HG02588 (cell line): ENCODE results near the gene TCF4.

Source experiments
- ATAC-seq: cut with Tn5 transposase; IDR thresholded peaks from one replicate; pipeline ENCODE4 v1.9.1; 2021; ENCODE audit warnings: mild to moderate bottlenecking, moderate library complexity; ENCODE audit not compliant: unreplicated experiment

The TCF4 gene

DNA sequence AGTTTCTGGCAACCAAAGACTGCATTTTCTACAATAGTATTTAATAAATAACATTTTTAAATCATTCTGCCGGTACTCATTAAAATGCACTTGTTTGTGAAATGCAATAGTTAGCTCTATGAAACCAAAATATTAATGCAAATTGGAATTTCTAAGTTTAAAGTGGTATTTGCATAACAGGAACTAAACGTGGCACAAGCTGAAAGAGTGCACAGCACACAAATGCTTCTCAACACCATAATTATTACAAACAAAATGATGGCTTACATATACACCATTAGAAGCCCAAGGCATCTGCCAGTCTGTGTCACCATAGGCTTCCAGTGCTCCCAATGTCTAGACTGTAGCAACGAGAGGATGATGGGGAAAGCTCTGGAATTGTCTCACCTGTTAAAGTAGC is 280.5 kb downstream of the TCF4 start:
- ATAC-seq = peak; percentile 57

DNA sequence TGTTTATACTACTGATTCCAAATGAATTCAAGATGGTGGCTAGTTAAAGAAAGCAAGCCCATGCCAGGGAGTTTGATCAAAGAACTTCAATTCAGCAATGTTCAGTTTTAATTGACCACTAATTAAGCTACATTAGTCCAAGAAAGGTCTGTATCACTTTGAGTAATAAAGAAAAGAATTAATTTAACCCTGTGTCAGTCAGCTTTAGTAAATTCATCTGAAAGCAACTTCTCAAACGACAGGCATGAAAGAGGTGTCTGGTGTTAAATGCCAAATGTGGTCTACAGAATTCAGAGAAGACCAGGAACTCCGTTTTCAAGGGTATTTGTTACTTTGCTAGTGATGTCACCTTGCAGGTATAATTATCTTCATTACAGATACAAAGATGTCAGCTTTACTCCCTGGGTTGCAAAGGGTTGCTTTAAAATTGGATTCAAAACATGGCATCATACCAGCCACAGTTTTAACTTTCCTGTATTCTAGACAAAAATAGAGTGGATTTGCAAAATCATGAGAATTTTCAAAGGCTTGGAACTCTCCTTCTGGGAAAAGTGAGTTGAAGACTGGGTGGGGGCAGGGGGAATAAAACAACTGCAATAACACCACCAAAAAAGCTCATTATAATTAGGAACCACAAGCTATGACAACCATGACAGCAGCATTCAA is 281.5 kb downstream of the TCF4 start:
- no peak for ATAC-seq

DNA sequence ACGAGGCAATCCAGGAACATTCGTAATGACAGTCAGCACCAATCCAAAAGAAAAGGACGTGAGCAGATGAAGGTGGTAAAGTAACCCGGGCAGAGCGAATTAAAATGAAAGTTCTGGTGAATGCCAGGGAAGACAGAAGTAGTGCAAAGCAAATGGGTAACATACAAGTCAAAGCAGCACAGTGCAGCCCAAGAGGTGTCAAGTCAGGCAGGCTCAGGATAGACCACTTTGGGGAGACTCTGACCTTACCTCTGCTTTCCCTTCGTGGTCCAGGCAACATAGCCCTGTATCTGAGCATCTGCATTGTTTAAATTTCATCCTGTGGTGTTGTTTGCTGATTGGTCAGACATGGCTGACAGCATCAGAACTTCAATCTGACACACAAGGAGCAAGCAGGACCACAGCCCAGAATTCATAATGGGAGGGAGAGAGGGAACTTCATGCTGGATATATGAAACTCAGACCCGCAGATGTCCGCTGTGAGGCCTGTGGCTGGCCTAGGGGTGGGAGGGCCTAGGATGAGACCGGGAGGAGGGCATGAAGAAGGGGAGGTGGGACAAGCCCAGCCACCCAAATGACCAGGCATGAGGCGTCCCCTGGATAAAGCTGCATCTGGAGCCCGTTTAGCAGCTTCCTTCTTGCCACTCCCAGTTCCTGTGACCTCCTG is 285.7 kb downstream of the TCF4 start:
- ATAC-seq = no peak

DNA sequence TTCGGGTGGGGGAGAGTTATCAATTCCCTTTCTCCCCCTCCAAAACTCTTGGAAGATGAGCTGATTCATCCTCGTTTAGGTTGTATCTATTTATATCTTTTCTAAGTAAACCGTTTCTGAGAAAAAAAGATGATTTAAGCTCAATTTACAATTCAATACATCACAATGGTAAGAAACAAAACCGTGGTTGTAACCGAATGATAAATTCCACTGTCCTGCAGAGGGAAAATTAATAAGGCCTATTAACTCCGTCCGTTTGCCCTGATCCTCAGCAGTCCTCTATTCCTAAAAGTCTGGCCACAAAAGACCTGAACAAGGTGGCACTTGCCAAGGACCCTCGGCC is 286.2 kb downstream of the TCF4 start:
- ATAC-seq = no peak

DNA sequence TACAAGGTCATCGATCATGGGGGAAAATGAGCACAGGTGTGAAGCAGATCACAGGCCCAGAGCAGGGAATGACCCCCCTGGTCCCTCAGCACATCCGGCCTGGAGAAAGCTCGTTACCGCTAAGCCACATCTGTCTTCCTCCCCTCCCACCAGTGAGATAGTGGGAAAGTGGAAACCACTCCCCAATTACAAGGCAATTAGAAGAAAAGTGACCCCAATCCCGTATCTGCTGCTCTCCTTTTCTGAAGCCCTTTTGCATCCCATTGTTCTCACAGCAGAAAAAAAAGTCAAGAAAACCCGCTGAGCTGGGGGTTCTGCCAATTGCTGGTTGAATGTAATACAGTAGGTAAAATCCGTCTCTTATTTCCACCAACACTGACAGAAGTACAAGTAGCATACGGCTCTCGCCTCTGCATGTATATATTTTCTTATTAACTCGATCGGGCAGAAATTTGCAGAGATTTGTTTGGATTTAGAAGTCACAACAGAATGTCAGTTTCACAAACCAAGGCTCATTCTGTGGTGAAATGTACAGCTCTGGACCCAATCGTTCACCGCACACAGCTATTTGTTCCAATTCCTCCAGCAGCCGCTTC is 287.0 kb downstream of the TCF4 start:
- no peak for ATAC-seq

DNA sequence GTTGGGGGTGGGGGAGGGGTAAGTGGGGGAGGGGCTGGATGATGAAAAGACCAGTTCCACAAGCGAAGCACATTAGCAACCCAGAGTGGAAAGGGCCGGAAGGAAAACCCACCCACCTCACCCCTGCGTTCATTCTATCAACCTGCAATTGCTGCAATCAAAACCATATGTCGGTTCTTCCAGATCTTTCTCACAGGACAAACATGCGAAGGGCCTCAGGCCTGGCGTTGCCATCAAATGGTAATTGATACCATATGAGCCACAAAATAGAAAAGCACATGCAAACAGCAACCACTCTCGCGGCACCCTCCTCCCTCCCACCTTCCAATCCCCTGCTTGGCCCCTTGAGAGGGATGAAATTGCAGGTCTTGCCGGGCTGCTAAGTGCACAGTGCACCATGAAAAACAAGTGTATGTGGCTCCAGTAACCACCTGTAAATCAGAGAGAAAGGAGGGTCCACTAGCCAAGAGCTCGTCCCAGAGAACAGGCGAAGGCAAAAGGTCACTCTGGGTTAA is 287.5 kb downstream of the TCF4 start:
- no peak for ATAC-seq

DNA sequence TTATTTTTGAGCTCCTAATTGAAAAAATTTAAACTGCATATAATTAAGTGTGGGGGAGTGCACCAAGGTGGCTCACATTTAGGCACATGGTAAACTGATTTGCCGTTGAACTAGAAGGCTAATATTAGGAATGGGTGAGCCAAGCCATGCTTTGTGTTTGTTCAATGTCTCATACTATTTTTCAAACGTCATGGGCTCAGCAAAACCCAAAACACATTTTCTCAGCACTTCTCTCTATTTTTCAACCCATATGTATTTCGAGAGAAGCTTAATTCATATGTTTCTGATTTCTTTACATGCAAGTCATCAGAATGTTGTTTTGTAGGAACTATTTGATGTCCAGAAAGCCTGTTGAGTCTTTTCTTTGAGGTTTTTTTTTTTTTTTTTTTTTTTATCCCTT is 291.2 kb downstream of the TCF4 start:
- ATAC-seq = no peak

DNA sequence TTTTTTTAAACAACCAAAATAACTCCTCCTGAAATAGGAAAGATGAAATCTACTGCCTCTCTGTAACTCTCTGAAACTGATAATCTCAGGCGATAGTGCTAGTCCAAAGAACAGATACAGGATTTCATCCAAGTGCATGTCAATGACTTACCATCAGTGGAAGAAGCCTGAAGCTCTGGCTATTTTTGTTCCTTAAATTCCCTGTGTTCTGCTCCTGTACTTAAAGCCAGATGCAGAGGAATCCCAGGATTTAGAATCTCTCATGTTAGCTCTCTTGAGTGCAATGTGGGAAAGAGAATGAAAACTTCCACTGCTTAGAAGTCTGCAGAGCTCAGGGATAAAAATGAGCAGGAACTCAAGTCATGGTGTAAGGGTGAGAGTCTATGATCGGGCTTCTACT is 291.9 kb downstream of the TCF4 start:
- no peak for ATAC-seq

DNA sequence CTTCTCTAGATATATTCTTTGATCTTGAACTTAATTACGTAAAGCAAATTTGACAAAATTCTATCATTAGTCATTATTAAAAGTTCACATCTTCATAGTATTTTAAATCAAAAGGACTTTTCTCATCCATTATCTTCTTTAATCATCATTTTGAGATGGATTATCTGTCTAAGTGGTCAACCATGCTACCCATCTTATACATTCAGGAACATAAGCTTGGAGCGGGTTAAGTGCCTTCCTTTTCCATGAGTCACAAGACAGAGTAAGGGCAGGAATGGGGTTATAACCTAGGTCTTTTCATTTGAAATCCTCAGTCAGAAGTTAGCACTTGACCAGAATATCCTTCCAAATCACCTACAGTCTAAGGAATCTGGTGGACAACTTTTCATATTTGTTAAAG is 297.1 kb downstream of the TCF4 start:
- ATAC-seq = no peak

DNA sequence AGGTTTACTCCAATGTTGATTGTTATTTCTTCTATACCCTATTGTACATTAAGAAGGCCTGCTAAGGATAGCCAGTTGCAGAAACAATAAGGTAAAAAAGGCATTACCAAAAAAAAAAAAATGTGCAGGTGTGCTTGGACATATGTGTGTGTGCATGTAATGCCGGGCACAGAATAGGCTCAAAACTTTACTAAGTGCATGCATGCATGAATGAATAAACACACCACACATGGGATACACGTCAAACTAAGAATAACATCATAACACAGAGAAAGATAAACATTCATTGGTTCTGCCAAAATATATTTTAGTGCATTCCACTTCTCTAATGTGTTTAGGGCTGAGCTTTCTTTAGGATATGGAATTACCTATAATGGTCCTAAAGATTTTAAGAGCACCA is 298.2 kb downstream of the TCF4 start:
- ATAC-seq = peak; percentile 46

DNA sequence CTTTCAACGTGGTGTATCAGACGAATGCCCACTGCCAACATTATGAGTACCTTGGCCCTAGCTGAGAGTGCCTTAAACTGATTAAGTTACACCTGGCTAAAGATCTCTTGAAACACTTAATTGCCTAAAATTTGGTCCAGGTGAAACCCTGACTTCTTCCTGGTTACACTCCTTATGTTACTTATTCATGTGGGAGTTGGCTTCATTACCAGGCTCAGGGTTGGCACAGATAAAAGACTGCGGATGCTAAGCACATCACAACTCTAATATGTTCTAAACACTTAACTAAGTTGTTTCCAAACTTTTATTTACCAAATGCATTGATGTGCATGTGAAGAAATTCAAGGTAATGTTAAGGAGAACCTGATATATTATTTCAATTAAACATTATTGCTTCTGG is 298.9 kb downstream of the TCF4 start:
- no peak for ATAC-seq

DNA sequence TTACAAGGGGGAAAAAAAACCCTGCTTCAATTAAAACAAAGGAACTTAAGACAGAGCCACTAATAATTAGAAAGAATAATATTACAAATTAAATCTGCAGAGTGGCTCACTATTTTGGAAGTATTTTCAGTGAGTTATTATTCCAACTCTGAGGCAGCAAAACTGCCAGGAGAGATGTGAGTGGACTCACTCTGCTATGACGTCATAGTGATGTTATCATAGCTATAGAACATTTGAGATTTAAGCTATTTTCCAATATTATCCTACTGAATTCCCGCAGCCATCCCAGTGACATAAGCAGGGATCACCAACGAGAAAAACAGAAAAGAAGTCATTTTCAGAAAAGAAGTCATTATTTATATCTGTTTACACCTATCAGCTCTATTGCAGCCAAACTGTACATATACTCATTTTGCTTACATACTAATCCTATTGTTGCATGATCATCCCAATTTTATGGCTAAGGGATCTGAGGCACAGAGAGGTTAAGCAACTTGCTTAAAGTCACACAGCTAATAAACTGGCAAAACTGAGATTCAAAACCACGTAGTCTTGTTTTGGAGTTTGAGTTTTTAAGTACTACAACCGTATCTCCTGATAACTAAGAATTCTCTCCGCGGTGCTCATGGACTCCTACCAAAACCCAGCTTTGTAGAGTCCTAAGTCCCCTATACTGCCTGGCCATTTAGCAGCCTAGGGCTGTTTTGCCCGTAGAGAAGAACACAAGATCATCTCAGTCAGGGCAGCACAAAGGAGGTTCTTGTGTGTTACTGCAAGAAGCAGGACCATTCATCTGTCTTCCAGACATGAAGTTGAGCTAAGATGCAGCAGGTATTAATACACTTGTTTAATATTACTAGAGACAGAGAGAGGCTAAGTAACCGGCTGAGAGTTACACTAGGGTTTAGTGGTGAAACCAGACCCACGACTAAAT is 299.8 kb downstream of the TCF4 start:
- ATAC-seq = no peak

DNA sequence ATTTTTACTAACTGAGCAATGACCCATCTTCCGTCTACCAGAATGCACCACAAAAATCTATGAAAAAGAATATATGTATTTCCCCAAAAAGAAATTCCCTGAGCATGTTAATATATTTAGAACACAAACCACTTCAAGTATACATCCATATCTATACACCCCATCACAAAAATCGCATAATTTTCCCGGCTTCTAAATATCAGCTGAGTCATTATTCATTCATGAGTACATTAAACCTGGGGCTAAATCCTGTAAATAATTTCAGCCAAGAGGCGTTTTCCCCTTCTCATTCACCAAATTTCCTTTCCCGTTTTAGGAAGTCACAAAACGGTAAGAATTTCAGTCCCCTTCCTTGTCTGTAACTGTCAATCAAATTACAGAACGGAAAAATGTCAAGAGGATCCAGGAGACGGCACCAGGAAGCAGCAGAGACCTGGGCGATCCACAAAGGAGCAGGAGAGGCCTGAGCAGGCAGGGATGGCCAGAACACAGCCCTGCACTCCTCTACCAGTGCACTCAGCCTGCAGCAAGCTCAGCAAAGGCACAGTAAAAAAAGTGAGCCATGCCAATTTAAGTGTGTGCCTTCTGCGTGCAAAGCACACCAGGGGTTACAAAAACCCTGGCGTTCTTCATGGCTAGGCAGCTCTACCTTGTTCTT is 300.7 kb downstream of the TCF4 start:
- no peak for ATAC-seq

DNA sequence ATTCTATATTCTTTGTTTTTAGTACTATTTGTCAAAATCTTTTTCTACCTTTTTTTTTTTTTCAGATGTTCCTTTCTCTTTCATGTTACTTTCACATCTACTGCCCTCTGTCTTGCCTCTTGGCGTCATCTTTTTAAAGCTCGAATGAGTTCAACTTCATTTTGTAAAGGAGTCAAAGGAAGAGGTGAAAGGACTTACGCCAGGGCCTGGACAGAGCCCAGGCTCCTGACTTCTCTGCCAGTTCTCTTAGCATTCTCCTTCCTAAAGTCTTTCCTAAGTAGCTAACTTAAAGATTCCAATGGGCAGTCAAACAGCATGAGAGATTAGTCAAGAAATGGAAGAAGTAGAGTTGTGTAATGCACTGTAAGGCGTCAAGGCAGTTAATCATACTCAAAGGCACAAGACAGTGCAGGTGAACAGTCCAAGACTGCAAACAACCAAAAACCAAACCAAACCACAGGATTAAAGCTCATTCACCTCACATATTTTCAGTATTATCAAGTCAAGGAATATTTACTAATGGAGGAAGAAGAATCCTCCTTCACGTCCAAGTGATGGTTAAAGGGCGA is 301.7 kb downstream of the TCF4 start:
- ATAC-seq = no peak

DNA sequence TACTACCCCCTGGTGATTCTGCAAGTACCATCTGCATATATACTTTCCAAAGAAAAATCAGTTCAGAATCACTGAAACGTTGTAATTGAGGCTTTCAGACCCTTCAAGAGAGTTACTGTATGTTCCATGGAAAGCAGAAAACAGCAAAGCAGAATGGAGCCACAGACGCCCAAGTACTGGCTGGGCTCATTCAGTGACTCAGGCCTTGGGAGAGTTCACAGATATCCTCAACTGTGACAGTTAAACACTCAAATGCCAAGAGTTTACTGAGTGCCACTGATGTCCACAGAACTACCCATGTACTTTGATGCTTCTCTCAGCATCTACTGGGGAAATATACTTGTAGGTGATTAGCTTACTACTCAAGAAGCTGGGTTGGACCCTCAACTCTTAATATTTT is 303.4 kb downstream of the TCF4 start:
- no peak for ATAC-seq

DNA sequence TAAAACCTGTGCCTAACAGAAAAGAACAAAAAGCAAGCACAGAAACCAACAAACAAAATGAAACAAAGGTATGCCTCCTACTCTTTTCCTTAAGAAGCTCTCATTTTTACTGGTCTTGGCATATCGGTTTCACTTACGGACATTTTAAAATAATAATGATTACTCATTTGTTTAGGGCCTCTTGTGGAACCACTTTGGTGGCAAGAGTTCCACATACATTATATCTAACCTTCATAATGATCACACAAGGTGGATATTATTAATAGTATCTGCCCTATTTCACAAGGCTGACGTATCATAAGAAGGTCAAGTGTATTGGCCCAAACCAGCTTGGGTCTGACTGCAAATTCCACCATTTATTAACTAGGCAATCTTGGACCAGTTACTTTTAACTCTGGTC is 304.7 kb downstream of the TCF4 start:
- peak; percentile 51 for ATAC-seq

DNA sequence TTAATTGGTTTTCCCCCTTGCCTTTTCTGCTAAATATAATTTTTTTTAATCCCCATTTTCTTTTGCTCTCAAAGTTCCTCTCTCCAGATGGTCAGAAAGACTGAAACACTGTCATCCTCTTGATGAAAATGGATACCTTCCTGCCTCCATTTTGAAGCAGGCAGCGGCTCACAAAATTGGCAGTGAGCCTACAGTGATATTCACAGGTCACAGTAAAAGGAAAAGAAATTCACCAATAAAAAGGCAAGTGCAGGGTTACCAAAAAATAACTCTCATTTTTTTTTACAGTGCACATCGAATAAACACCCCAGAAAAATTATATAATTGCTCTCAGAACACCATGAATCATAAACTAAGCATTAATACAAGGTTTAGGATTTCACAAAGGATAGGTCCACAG is 307.5 kb downstream of the TCF4 start:
- no peak for ATAC-seq

DNA sequence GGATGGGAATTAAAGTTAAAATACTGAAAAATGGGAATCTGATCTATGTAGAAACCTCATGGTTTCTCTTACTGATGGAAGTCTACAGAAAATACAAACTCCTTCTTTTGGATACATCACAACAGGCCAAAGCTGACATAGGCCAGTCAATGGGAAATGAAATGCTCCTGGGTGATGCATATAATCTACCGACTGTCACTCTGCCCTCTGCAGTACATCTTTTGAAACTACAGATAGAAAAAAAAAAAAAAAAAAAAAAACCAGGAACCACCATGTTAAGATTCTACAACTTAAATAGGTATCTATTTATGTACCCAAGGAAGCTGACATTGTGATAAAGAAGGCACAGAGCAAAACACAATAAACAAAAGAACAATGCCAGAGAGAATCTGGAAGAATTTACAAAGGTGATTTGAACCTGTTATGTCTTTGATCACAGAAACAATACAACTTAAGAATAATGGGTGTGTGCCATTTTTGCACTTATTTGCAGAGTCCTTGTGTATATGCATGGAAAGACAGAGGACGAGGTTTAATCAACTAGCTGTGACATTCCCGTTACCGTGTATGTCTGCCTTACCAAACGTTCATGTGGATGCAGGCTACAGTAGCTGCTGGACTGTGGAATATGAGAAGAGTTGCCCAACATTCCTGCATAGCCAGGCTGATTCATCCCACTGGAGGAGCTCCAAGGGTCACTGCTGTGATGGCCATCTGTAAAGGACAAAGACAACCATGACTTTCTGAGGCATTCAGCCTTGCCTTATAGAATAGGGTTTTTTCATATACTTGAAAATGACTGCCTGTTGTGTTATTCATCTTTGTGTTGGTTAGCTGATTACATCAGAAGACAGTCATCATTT is 312.7 kb downstream of the TCF4 start:
- ATAC-seq = no peak

DNA sequence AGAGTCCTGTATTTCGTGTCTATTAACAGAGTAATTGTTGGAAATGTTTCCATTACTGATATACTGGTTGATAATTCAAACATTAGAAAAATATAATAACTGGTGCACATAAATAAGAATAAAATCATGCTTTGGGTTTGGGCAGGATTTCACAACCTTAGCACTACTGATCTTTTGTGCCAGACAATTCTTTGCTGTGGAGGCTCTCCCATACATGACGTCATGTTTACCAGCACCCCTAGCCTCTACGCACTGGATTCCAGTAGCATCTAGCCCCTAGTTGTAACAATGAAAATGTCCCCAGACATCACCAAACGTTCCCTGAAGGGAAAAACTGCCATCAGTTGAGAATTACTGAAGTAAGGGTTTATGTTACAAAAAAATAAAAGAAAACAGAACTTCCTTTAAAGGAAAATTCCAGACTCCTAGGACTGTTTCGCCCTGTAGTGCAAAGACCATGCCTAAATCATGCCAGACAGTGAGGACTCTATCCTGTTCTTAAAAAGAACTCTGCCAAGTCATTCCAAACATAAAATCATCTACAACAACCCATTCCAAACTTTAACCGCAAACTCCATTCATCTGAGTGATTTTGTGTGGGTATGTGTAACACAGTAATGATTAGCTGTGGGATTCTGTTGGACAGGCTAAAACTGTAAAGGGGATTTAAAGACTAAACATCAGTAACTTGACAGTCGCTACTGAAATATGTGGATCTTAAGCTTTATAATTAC is 315.3 kb downstream of the TCF4 start:
- ATAC-seq = no peak
